ENCODE results near the gene NBAS. TPM values are rescaled to one million over a fixed set of nuclear protein-coding genes. Genes with fewer than 3 reads are reported as not detected.

NBAS gene
- total RNA-seq, 4 donors from 2014 or later, result 27.3 to 43.6 (median 28.4) TPM

DNA sequence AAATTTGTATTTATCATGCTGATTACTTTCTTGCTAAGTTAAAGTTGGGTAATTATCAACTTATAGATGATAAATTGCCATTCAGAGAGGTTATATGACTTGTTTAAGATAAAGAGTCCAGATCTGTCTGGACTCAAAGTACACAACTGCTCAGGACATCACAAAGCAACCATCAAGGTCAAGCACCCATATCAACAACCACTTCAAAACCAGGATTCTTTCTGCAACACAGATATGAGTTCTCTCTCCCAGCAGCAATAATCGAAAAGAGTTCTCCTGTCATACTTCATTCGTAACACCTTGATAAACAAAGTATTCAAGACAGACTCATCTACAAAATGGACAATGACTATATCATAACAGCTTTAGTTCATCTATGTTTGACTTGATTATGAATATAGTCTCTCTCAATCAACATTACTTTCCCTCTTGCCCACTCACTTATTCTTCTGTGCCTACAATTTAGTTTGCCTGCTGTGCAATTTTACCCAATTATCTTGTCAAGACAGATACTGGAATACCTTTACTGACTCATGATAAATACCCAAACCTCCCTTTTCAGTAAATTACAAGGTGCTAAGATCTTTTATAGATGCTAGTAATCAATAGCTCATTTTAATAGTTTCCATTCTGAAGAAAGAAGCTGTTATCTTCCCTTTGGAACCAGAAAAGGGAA, 281.8 kb downstream of the NBAS start:
- in situ Hi-C loops (cut with MboI; ENCODE audit: low sequenced_read_pairs in 4 of 4), result no loop called here
- intact Hi-C loops (cut with DNase I; ENCODE audit: low total_unique reads), result no loop called here
- no peak for DNase-seq

DNA sequence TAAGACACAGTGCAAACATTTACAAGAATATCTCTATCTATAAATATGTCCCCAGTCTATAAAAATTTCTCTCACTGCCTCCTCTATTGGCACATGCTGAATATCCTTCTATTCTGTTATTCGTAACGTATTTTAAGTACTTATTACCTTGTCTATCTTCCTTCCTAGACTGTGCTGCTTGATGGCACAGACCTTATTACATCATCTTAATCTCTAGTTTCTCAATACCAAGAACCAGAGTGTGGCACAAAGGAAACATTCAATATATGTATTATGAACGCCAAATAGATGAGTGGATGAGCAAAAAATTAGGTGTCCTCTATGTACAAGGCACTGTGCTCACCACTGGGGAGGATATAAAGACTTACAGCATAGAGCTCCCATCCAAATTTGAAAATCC, 282.8 kb downstream of the NBAS start:
- no peak for ATAC-seq

More for the DNA sequence above, 281.8 kb downstream of the NBAS start:
- no peak for TF ChIP-seq POLR2A (IDR thresholded peaks at IDR 0.05)
- TF ChIP-seq, protein P1, sequence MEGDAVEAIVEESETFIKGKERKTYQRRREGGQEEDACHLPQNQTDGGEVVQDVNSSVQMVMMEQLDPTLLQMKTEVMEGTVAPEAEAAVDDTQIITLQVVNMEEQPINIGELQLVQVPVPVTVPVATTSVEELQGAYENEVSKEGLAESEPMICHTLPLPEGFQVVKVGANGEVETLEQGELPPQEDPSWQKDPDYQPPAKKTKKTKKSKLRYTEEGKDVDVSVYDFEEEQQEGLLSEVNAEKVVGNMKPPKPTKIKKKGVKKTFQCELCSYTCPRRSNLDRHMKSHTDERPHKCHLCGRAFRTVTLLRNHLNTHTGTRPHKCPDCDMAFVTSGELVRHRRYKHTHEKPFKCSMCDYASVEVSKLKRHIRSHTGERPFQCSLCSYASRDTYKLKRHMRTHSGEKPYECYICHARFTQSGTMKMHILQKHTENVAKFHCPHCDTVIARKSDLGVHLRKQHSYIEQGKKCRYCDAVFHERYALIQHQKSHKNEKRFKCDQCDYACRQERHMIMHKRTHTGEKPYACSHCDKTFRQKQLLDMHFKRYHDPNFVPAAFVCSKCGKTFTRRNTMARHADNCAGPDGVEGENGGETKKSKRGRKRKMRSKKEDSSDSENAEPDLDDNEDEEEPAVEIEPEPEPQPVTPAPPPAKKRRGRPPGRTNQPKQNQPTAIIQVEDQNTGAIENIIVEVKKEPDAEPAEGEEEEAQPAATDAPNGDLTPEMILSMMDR (IDR thresholded peaks at IDR 0.05 in 4 of 5, conservative IDR thresholded peaks at IDR 0.05 in 1 of 5), result no peak
- no peak overlapping the region for H3K4me3 ChIP-seq
- H3K4me1 ChIP-seq, result no peaks in the 10 kb centered on the region
- no peaks in the 10 kb centered on the region for H3K27me3 ChIP-seq
- H3K36me3 ChIP-seq, result peaks cover 0 to 32% of the 10 kb centered on the region in 2 donors
- H3K27ac ChIP-seq, result no peak overlapping the region
- H3K9me3 ChIP-seq, result no peaks in the 10 kb centered on the region
- no peak for ATAC-seq

DNA sequence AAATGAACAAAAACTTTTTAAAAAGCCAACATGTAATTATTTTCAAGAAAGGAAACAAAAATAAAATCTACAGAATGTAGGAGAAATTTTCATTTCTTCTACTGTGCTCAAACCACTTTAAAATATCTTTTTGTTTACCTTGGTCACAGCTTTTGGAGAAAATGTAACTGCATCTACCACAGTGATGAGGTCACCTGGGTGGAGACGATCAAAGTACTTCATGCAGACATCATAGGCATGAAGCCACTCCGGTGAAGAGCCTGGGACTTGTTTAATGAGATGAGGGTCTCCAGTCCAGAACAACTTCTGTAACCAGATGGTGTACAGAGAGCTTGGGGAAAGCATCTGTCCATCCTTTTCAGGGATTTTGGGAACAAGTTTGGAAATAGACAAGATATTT, 285.8 kb downstream of the NBAS start:
- Histone ChIP-seq H3K27ac (no peak overlapping the region), H3K9me3 (no peaks in the 10 kb centered on the region), H3K36me3 (peaks cover 0 to 26% of the 10 kb centered on the region in 2 donors), H3K4me1 (no peaks in the 10 kb centered on the region), H3K27me3 (no peaks in the 10 kb centered on the region), H3K4me3 (no peak overlapping the region)
- ATAC-seq (no peak), DNase-seq (no peak)
- intact Hi-C loops (cut with DNase I; ENCODE audit: low total_unique reads), result no loop called here
- no peak for TF ChIP-seq POLR2A (IDR thresholded peaks at IDR 0.05)
- TF ChIP-seq, protein P1 (IDR thresholded peaks at IDR 0.05 in 4 of 5, conservative IDR thresholded peaks at IDR 0.05 in 1 of 5), result no peak
- in situ Hi-C loops (cut with MboI; ENCODE audit: low sequenced_read_pairs in 4 of 4), result no loop called here

More for the DNA sequence above, 282.8 kb downstream of the NBAS start:
- H3K4me1 ChIP-seq, result no peaks in the 10 kb centered on the region
- H3K36me3 ChIP-seq, result peaks cover 0 to 35% of the 10 kb centered on the region in 2 donors
- no peaks in the 10 kb centered on the region for H3K27me3 ChIP-seq
- in situ Hi-C loops (cut with MboI; ENCODE audit: low sequenced_read_pairs in 4 of 4), result no loop called here
- intact Hi-C loops (cut with DNase I; ENCODE audit: low total_unique reads), result no loop called here
- TF ChIP-seq, protein P1 (IDR thresholded peaks at IDR 0.05 in 4 of 5, conservative IDR thresholded peaks at IDR 0.05 in 1 of 5), result no peak
- no peak for TF ChIP-seq POLR2A (IDR thresholded peaks at IDR 0.05)
- no peak overlapping the region for H3K4me3 ChIP-seq
- DNase-seq, result no peak
- H3K27ac ChIP-seq, result no peak overlapping the region
- no peaks in the 10 kb centered on the region for H3K9me3 ChIP-seq

DNA sequence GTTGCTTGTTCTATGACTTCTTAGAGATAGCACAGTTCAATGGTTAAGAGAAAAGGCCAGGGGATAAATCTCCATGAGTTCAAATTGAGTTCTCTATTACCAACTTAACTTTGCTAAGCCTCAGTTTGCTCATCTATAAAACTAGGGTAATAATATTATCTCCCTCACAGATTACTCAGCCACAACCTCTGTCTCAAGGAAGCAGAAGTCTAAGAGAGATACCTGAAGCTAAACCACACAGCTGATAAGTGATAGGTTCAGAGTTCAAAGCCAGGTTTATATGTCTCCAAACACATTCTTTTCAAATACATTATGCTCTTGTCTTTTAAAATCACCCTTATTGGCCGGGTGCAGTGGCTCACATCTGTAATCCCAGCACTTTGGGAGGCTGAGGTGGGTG, 287.7 kb downstream of the NBAS start:
- intact Hi-C loops (cut with DNase I; ENCODE audit: low total_unique reads) (no loop called here), in situ Hi-C loops (cut with MboI; ENCODE audit: low sequenced_read_pairs in 4 of 4) (no loop called here)
- Histone ChIP-seq H3K27ac (no peak overlapping the region), H3K4me3 (no peak overlapping the region), H3K27me3 (no peaks in the 10 kb centered on the region), H3K4me1 (no peaks in the 10 kb centered on the region), H3K9me3 (no peaks in the 10 kb centered on the region), H3K36me3 (peaks cover 0 to 26% of the 10 kb centered on the region in 2 donors)
- ATAC-seq (no peak), DNase-seq (no peak)
- TF ChIP-seq, protein P1 (IDR thresholded peaks at IDR 0.05 in 4 of 5, conservative IDR thresholded peaks at IDR 0.05 in 1 of 5), result no peak
- TF ChIP-seq POLR2A (IDR thresholded peaks at IDR 0.05), result no peak

DNA sequence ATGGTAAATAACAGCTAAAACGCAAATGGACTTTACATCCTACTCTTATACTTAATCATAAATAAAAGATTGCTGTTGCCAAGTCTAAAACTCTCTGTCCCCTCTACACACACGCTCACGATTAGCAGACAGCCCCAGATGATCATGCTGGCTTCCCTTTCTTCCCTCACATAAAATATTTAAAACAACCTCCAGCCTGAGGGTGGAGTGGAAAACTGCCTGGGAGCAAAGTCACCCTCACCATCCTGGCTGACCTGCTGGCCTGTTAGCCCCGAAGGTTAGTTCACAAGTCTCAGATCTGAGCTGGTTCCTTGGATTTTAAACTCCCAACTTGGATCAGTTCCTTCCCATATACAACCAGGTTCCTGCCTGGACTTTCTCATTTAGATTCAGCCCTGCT, 288.2 kb downstream of the NBAS start:
- no peaks in the 10 kb centered on the region for H3K4me1 ChIP-seq
- TF ChIP-seq, protein P1 (IDR thresholded peaks at IDR 0.05 in 4 of 5, conservative IDR thresholded peaks at IDR 0.05 in 1 of 5), result no peak
- no peak for TF ChIP-seq POLR2A (IDR thresholded peaks at IDR 0.05)
- no peaks in the 10 kb centered on the region for H3K9me3 ChIP-seq
- intact Hi-C loops (cut with DNase I; ENCODE audit: low total_unique reads), result no loop called here
- ATAC-seq (no peak), DNase-seq (no peak)
- H3K36me3 ChIP-seq, result peaks cover 0 to 26% of the 10 kb centered on the region in 2 donors
- in situ Hi-C loops (cut with MboI; ENCODE audit: low sequenced_read_pairs in 4 of 4), result no loop called here
- H3K27me3 ChIP-seq, result no peaks in the 10 kb centered on the region
- H3K4me3 ChIP-seq, result no peak overlapping the region
- H3K27ac ChIP-seq, result no peak overlapping the region
